B cell (primary cell): ENCODE results near the gene OTOF. TPM values are rescaled to one million over a fixed set of nuclear protein-coding genes. Genes with fewer than 3 reads are reported as not detected.

Source experiments
- ATAC-seq: fragments of 200-7000 bp; cut with Tn5 transposase; one replicate; pipeline ENCODE4 v1.10.0; 2021; ENCODE audit warnings: low read depth, mild to moderate bottlenecking, moderate number of reproducible peaks, moderate library complexity
- CTCF ChIA-PET: fragments of 350-600 bp; sonication (Branson Sonifier 250); formaldehyde crosslinking; loops from one replicate; lab custom pipeline; 2021; ENCODE audit warnings: antibody characterized with exemption, inconsistent platforms; lab: Charles Lee
- POLR2A ChIA-PET: fragments of 350-600 bp; sonication (Branson Sonifier 250); formaldehyde crosslinking; loops from one replicate; lab custom pipeline; 2021; ENCODE audit warnings: antibody characterized with exemption; lab: Charles Lee
- DNase-seq: peaks from one replicate; pipeline ENCODE4 v3.0.0; 2013
- H2AFZ ChIP-seq: 2 replicates; pipeline ENCODE4 v1.6.1; 2012; ENCODE audit warnings: mild to moderate bottlenecking, low read depth, low read length; ENCODE audit not compliant: insufficient read depth, poor library complexity, severe bottlenecking
- H3K27ac ChIP-seq, 2 donors: 1 replicate in 1 of 2; 2 replicates in 1 of 2; pipeline ENCODE4 v1.5.1; 2012 to 2013; ENCODE audit warnings: low read length in 2 of 2, mild to moderate bottlenecking in 2 of 2, moderate library complexity in 1 of 2
- H3K27me3 ChIP-seq, 4 experiments: fragments of 200-600 bp in 1 of 4; sonication (generic) in 1 of 4; replicated peaks in 1 of 4; 1 replicate in 2 of 4; 2 replicates in 2 of 4; pipeline versions ENCODE4 v1.6.1 to v1.7.0; 2013 to 2016; ENCODE audit warnings: low read length in 3 of 4, mild to moderate bottlenecking in 2 of 4, mixed read lengths in 1 of 4, moderate library complexity in 1 of 4; ENCODE audit not compliant: insufficient read depth in 4 of 4, control insufficient read depth in 3 of 4; ENCODE audit errors: control extremely low read depth in 1 of 4
- H3K36me3 ChIP-seq, 2 experiments: replicated peaks in 1 of 2; 1 replicate in 1 of 2; 2 replicates in 1 of 2; pipeline versions ENCODE4 v1.6.1 to v1.7.1; 2013; ENCODE audit warnings: low read length in 1 of 2; ENCODE audit not compliant: insufficient read depth in 2 of 2, control insufficient read depth in 1 of 2; ENCODE audit errors: control extremely low read depth in 1 of 2, extremely low read depth in 1 of 2
- H3K4me1 ChIP-seq, 2 donors: fragments of 200-600 bp in 1 of 2; sonication (generic) in 1 of 2; 1 replicate in 1 of 2; 2 replicates in 1 of 2; pipeline versions ENCODE4 v1.5.1 to v1.6.1; 2013 to 2017; ENCODE audit warnings: low read length in 2 of 2; ENCODE audit not compliant: control insufficient read depth in 2 of 2, insufficient read depth in 2 of 2
- H3K4me2 ChIP-seq: replicated peaks from 2 replicates; pipeline ENCODE3; 2012; ENCODE audit warnings: mild to moderate bottlenecking, low read depth, low read length; ENCODE audit not compliant: poor library complexity, severe bottlenecking
- H3K4me3 ChIP-seq, 5 experiments: fragments of 200-600 bp in 1 of 5; sonication (generic) in 1 of 5; 1 replicate in 3 of 5; 2 replicates in 2 of 5; pipeline versions ENCODE4 v1.5.1 to v1.7.0; 2011 to 2016; ENCODE audit warnings: low read length in 4 of 5, mild to moderate bottlenecking in 4 of 5, low read depth in 2 of 5, control low read depth in 1 of 5, moderate library complexity in 1 of 5; ENCODE audit not compliant: insufficient read depth in 1 of 5; ENCODE audit errors: control extremely low read depth in 1 of 5, extremely low read depth in 1 of 5
- H3K79me2 ChIP-seq: fragments of 200-600 bp; sonication (generic); one replicate; pipeline ENCODE4 v1.6.0; 2016; ENCODE audit warnings: low read length; ENCODE audit not compliant: control insufficient read depth, insufficient read depth
- H3K9ac ChIP-seq: fragments of 200-600 bp; sonication (generic); 2 replicates; pipeline ENCODE4 v1.6.1; 2017; ENCODE audit warnings: mild to moderate bottlenecking, low read length, moderate library complexity
- H3K9me3 ChIP-seq, 3 donors: one replicate each; pipeline versions ENCODE4 v1.6.1 to v1.7.1; 2013; ENCODE audit warnings: low read length in 2 of 3; ENCODE audit not compliant: control insufficient read depth in 2 of 3, insufficient read depth in 1 of 3; ENCODE audit errors: control extremely low read depth in 1 of 3
- H4K20me1 ChIP-seq: 2 replicates; pipeline ENCODE4 v1.6.0; 2012; ENCODE audit warnings: mild to moderate bottlenecking, low read length; ENCODE audit not compliant: insufficient read depth, control insufficient read depth, poor library complexity, severe bottlenecking
- H3K27ac Mint-ChIP-seq: one replicate; pipeline ENCODE4 v1.8.0; 2021; ENCODE audit warnings: mixed read lengths
- H3K27me3 Mint-ChIP-seq: one replicate; pipeline ENCODE4 v1.8.0; 2021; ENCODE audit warnings: mixed read lengths
- H3K4me1 Mint-ChIP-seq: one replicate; pipeline ENCODE4 v1.8.0; 2021; ENCODE audit warnings: mixed read lengths
- H3K4me3 Mint-ChIP-seq: one replicate; pipeline ENCODE4 v1.8.0; 2021; ENCODE audit warnings: mixed read lengths
- H3K9me3 Mint-ChIP-seq: one replicate; pipeline ENCODE4 v1.8.0; 2022; ENCODE audit warnings: mixed read lengths; ENCODE audit not compliant: insufficient read depth
- EZH2 ChIP-seq: IDR thresholded peaks from 2 replicates; pipeline ENCODE4 v1.6.1; 2012; ENCODE audit warnings: borderline replicate concordance, low read depth, mild to moderate bottlenecking, moderate library complexity, low read length; ENCODE audit not compliant: insufficient read depth, poor library complexity, severe bottlenecking
- WGBS: methylation state at CpG from one replicate; pipeline ENCODE4 v1.1.5; 2013; ENCODE audit warnings: missing lambda C conversion rate; ENCODE audit not compliant: insufficient coverage; 5-methylcytosine and 5-hydroxymethylcytosine counted together
- intact Hi-C: fragments of 100-400 bp; cut with micrococcal nuclease; formaldehyde crosslinking; loops from one replicate; pipeline ENCODE4 v1.10.0; 2022
- polyA plus RNA-seq: library from polyadenylated mRNA; depleted of rRNA; stranded (reverse); fragments of >200 nt; gene quantifications from 2 replicates; pipeline ENCODE4 v1.2.3, GENCODE V29; 2012
- total RNA-seq, 2 donors: library from RNA; stranded (reverse); fragments of 120-200 nt in 1 of 2; gene quantifications; 1 replicate in 1 of 2; 2 replicates in 1 of 2; pipeline versions ENCODE4 v1.2.3 to v1.2.4, GENCODE V29; 2013 to 2022
- TF ChIP-seq, protein P1 (sequence below): fragments of 200-600 bp; IDR thresholded peaks from one replicate; pipeline ENCODE4 v1.8.0; 2022; ENCODE audit warnings: antibody characterized with exemption, mild to moderate bottlenecking

Gene OTOF
- total and polyA plus RNA-seq, 2 donors (not counting 1 experiment from before 2014, with no cell fraction given) = not detected

DNA sequence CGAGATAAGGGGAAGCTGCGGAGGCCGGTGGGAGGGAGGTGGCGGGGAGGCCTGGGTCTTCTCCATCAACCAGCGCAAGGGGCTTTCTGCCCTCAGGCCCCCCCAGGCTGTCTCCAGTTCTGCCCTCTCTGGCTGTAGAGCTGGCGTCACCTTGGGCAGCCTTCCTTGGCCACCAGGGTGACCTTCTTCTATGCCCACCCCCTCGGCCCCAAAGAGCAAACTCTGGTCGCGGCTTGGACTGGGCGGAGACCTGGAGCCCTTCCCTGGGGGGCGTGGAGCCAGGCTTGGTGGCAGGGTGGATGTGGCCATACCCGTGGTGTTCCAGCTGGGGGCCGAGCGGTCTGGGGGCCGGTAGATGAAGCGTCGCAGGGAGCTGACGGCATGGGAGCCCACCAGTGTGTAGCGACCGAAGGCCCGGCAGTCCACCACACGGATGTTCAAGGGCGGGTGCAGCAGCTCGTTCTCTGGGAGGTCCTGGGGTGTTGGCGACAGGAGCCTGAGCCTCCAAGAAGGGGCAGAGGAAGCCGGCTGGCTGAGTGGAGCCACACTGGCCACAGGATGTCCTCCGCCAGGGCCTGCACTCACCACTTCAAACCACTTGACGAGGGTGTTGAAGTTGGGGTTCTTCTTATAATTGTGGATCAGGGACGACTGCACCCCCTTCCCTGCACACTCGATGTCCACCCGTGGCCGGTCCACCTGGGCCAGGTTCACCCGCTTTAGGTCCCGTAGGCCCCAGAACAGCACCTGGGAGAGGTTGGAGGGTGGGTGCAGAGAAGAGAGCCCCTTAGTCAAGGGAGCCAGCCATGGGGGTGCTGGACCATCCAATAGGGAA, 4.9 kb downstream of the OTOF start:
- H3K36me3 ChIP-seq = no peaks in the 10 kb centered on the region
- H3K79me2 ChIP-seq = no peaks in the 10 kb centered on the region
- Mint-ChIP-seq H3K4me3 (no peak overlapping the region), H3K27me3 (peaks cover 7% of the 10 kb centered on the region), H3K4me1 (peaks cover 3% of the 10 kb centered on the region), H3K27ac (no peak overlapping the region), H3K9me3 (peaks cover 12% of the 10 kb centered on the region)
- 91% methylated on average over 27 of the region's 34 CpGs for WGBS
- no peak overlapping the region for H3K9ac ChIP-seq
- intact Hi-C loops = no loop called here
- TF ChIP-seq, protein P1, sequence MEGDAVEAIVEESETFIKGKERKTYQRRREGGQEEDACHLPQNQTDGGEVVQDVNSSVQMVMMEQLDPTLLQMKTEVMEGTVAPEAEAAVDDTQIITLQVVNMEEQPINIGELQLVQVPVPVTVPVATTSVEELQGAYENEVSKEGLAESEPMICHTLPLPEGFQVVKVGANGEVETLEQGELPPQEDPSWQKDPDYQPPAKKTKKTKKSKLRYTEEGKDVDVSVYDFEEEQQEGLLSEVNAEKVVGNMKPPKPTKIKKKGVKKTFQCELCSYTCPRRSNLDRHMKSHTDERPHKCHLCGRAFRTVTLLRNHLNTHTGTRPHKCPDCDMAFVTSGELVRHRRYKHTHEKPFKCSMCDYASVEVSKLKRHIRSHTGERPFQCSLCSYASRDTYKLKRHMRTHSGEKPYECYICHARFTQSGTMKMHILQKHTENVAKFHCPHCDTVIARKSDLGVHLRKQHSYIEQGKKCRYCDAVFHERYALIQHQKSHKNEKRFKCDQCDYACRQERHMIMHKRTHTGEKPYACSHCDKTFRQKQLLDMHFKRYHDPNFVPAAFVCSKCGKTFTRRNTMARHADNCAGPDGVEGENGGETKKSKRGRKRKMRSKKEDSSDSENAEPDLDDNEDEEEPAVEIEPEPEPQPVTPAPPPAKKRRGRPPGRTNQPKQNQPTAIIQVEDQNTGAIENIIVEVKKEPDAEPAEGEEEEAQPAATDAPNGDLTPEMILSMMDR = no peak
- TF ChIP-seq EZH2 = no peak
- ATAC-seq = no peak
- H3K9me3 ChIP-seq = peaks cover 0 to 33% (median 8%) of the 10 kb centered on the region in 3 donors
- H2AFZ ChIP-seq = no peak overlapping the region
- no peaks in the 10 kb centered on the region for H4K20me1 ChIP-seq
- POLR2A ChIA-PET = no interaction called here
- no peak for DNase-seq
- no peaks in the 10 kb centered on the region for H3K4me1 ChIP-seq
- CTCF ChIA-PET = no interaction called here
- H3K27me3 ChIP-seq = peaks cover 0 to 3% (median 0%) of the 10 kb centered on the region in 4 experiments
- no peak overlapping the region for H3K4me3 ChIP-seq
- H3K4me2 ChIP-seq = no peak overlapping the region
- H3K27ac ChIP-seq = no peak overlapping the region
